SK-MEL-5 (cell line): ENCODE measurements around the gene RARB. TPM values are rescaled to one million over a fixed set of nuclear protein-coding genes. Genes with fewer than 3 reads are reported as not detected.

Source experiments
- small RNA-seq, 2 experiments: library from RNA; depleted of rRNA; stranded (forward); fragments of <200 nt; gene quantifications; one replicate each; pipeline ENCODE3, GENCODE V24; 2014
- total RNA-seq: library from RNA; depleted of rRNA; stranded (reverse); fragments of >200 nt; shearing (Covaris generic); gene quantifications from 2 replicates; pipeline ENCODE4 v1.2.3, GENCODE V29; 2014; rRNA removed

RARB gene
- total RNA-seq, 1 experiment from 2014 or later, result 0.87 TPM

Small RNA genes lying within 50 kb of the gene (small RNA-seq; reads per million reads assigned to genes)
- gene RF01161 (0.05 to 0.08 reads per million in 2 experiments), gene RF02271 (0 reads per million in 2 experiments)

Other genes with a start within 250 kb of the RARB start
- 87.7 and 98.9 TPM in 2 replicates for gene TOP2B, start 236.6 kb downstream of the RARB start, total RNA-seq